ENCODE results near the gene ZNF621.

Gene ZNF621

DNA sequence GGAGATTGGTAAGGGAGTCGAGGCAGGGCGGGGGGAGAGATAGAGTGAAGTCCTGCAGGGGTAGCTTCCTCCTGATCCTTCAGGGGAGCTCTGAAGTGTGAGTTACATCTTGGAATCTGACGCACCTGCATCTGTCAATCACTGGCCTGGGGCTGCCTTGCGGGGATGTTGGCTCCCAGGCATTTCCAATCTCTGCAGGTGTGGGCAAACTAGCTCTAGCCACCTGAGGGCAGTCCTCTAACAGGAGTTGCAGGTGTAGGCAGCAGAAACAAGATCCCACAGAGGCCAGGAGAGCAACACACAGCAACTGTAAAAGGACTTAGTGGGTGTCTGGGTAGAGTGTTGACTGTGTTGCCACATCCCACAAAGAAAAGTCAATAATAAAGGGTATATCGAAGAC, 63.6 kb downstream of the ZNF621 start:
- no peak overlapping the region for H3K4me3 ChIP-seq (ENCODE audit: low read length)
- TF ChIP-seq EZH2phosphoT487 (IDR thresholded peaks at IDR 0.05; ENCODE audit: borderline replicate concordance, low read length), result no peak
- TF ChIP-seq, protein P1, sequence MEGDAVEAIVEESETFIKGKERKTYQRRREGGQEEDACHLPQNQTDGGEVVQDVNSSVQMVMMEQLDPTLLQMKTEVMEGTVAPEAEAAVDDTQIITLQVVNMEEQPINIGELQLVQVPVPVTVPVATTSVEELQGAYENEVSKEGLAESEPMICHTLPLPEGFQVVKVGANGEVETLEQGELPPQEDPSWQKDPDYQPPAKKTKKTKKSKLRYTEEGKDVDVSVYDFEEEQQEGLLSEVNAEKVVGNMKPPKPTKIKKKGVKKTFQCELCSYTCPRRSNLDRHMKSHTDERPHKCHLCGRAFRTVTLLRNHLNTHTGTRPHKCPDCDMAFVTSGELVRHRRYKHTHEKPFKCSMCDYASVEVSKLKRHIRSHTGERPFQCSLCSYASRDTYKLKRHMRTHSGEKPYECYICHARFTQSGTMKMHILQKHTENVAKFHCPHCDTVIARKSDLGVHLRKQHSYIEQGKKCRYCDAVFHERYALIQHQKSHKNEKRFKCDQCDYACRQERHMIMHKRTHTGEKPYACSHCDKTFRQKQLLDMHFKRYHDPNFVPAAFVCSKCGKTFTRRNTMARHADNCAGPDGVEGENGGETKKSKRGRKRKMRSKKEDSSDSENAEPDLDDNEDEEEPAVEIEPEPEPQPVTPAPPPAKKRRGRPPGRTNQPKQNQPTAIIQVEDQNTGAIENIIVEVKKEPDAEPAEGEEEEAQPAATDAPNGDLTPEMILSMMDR (IDR thresholded peaks at IDR 0.05; ENCODE audit: low read depth, low read length, poor library complexity, severe bottlenecking), result no peak
- no peaks in the 10 kb centered on the region for H4K20me1 ChIP-seq (ENCODE audit: control insufficient read depth, insufficient read depth, low read depth, low read length)
- no peak overlapping the region for H3K4me2 ChIP-seq (ENCODE audit: low read length)
- H3K27me3 ChIP-seq (ENCODE audit: control insufficient read depth, low read length), result no peaks in the 10 kb centered on the region; the same call in 1 of the 2 replicates
- no peaks in the 10 kb centered on the region for H3K36me3 ChIP-seq (ENCODE audit: control insufficient read depth, low read length)
- no peaks in the 10 kb centered on the region for H3K9me3 ChIP-seq (ENCODE audit: control insufficient read depth, insufficient read depth, low read length)
- no peaks in the 10 kb centered on the region for H3K79me2 ChIP-seq (ENCODE audit: control insufficient read depth, low read length)
- no peaks in the 10 kb centered on the region for H3K4me1 ChIP-seq (ENCODE audit: control insufficient read depth, low read length)
- no peaks in the 10 kb centered on the region for H3K9me2 ChIP-seq (replicated peaks; ENCODE audit: control insufficient read depth, low read length)
- no peak overlapping the region for H3K27ac ChIP-seq (ENCODE audit: low read depth, low read length)
- no peaks in the 10 kb centered on the region for H3F3A ChIP-seq (ENCODE audit: control insufficient read depth, insufficient read depth)

Data from DOHH2 (cell line).